Ishikawa (cell line): ENCODE results near the gene MRPL1.

ENCODE experiments used
- CREB1 ChIP-seq: IDR thresholded peaks from 2 replicates; pipeline ENCODE4 v1.6.1; 2012; ENCODE audit warnings: low read depth
- EGR1 ChIP-seq: IDR thresholded peaks from 2 replicates; pipeline ENCODE4 v1.6.1; 2012
- EP300 ChIP-seq: IDR thresholded peaks from 2 replicates; pipeline ENCODE4 v1.6.1; 2012; ENCODE audit warnings: borderline replicate concordance
- RAD21 ChIP-seq: IDR thresholded peaks from 2 replicates; pipeline ENCODE4 v1.6.1; 2012; ENCODE audit warnings: low read depth
- TAF1 ChIP-seq: IDR thresholded peaks from 2 replicates; pipeline ENCODE4 v1.6.1; 2012; ENCODE audit warnings: low read depth, mild to moderate bottlenecking
- TCF12 ChIP-seq: IDR thresholded peaks from 2 replicates; pipeline ENCODE4 v1.6.1; 2012; ENCODE audit warnings: low read depth
- TEAD4 ChIP-seq: IDR thresholded peaks from 2 replicates; pipeline ENCODE4 v1.6.1; 2012
- ZBTB7A ChIP-seq: IDR thresholded peaks from 2 replicates; pipeline ENCODE4 v1.6.1; 2012; ENCODE audit warnings: low read depth
- TF ChIP-seq, protein P1 (sequence below): IDR thresholded peaks from 2 replicates; pipeline ENCODE4 v1.6.1; 2012
- TF ChIP-seq, protein P2 (sequence below): IDR thresholded peaks from 2 replicates; pipeline ENCODE4 v1.6.1; 2012
- TF ChIP-seq, protein P3 (sequence below): IDR thresholded peaks from 2 replicates; pipeline ENCODE4 v1.6.1; 2012; ENCODE audit warnings: low read depth, mild to moderate bottlenecking

DNA sequence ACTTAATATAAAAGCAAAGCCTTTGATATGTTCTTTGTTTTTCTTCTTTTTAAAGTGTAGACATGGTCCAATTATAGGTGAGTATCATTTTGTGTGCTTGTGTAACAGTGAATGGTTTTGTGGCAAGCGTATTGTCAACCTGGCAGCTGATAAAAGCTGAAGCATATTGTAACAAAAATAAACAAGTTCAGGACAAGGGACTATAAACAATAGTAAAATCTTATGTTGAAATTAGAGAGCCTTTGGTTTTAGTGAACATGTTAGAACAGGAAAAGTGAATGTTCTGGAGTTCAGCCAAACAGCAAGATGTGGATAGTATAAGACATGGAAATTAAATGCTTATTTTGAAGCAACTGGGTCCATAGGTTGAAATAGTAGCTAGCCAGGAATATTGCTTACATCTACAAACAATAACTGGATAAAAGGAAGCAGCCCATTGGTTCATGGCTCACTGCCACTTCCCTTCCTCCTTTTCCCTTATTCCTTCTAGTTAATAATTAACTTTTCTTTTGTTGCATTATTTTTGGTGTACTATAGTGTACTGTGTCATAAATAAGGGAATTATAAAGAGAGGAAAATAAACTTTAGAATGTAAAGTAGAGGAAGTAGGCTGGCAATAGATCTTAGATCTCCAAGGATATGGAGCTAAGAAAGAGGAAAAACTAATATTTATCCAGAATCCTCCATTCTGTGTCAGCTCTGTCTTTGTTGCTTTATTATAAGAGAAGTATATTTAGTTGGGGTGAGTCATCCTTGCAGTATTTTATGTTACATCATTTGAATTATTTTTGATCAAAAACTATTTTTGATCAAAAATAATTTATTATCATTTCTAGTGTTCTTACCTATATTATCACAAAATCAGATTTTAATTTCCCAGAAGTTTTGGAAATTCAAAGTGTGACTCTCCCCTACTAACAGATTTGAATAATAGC, 65.6 kb downstream of the MRPL1 start:
- TF ChIP-seq EP300: no peak
- TF ChIP-seq, protein P1, sequence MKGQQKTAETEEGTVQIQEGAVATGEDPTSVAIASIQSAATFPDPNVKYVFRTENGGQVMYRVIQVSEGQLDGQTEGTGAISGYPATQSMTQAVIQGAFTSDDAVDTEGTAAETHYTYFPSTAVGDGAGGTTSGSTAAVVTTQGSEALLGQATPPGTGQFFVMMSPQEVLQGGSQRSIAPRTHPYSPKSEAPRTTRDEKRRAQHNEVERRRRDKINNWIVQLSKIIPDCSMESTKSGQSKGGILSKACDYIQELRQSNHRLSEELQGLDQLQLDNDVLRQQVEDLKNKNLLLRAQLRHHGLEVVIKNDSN: no peak
- TF ChIP-seq, protein P2, sequence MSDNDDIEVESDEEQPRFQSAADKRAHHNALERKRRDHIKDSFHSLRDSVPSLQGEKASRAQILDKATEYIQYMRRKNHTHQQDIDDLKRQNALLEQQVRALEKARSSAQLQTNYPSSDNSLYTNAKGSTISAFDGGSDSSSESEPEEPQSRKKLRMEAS: no peak
- no peak for TF ChIP-seq RAD21
- TF ChIP-seq TEAD4: no peak
- TF ChIP-seq ZBTB7A: no peak
- TF ChIP-seq TAF1: no peak
- no peak for TF ChIP-seq CREB1
- TF ChIP-seq, protein P3, sequence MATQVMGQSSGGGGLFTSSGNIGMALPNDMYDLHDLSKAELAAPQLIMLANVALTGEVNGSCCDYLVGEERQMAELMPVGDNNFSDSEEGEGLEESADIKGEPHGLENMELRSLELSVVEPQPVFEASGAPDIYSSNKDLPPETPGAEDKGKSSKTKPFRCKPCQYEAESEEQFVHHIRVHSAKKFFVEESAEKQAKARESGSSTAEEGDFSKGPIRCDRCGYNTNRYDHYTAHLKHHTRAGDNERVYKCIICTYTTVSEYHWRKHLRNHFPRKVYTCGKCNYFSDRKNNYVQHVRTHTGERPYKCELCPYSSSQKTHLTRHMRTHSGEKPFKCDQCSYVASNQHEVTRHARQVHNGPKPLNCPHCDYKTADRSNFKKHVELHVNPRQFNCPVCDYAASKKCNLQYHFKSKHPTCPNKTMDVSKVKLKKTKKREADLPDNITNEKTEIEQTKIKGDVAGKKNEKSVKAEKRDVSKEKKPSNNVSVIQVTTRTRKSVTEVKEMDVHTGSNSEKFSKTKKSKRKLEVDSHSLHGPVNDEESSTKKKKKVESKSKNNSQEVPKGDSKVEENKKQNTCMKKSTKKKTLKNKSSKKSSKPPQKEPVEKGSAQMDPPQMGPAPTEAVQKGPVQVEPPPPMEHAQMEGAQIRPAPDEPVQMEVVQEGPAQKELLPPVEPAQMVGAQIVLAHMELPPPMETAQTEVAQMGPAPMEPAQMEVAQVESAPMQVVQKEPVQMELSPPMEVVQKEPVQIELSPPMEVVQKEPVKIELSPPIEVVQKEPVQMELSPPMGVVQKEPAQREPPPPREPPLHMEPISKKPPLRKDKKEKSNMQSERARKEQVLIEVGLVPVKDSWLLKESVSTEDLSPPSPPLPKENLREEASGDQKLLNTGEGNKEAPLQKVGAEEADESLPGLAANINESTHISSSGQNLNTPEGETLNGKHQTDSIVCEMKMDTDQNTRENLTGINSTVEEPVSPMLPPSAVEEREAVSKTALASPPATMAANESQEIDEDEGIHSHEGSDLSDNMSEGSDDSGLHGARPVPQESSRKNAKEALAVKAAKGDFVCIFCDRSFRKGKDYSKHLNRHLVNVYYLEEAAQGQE: no peak
- no peak for TF ChIP-seq TCF12
- TF ChIP-seq EGR1: no peak
